HepG2 (cell line): ENCODE measurements around the gene PTPN5. TPM values are rescaled to one million over a fixed set of nuclear protein-coding genes. Genes with fewer than 3 reads are reported as not detected.

Source experiments
- ATAC-seq: fragments of 200-7000 bp; cut with Tn5 transposase; 3 replicates; pipeline ENCODE4 v1.9.1; 2020; ENCODE audit warnings: mild to moderate bottlenecking, moderate library complexity
- BruUV-seq: library from RNA; stranded (reverse); fragments of 400-500 nt; replicated peaks from 2 replicates; lab custom pipeline; 2021; lab: Mats Ljungman, UMichigan
- CTCF ChIA-PET: fragments of 300-600 bp; formaldehyde crosslinking; extraction: SDS; loops from one replicate; lab custom pipeline; 2021; ENCODE audit warnings: low total read pairs, inconsistent platforms, low intra/inter-chr PET ratio; lab: Yijun Ruan, JAX
- POLR2A ChIA-PET: fragments of 350-600 bp; sonication (Branson Sonifier 250); formaldehyde crosslinking; loops from one replicate; lab custom pipeline; 2020; ENCODE audit warnings: antibody characterized with exemption, inconsistent platforms; lab: Yijun Ruan, JAX
- DNase-seq: peaks from one replicate; pipeline ENCODE4 v3.0.0-alpha.2; 2015; ENCODE audit warnings: low spot score
- FAIRE-seq: peaks from 3 replicates; lab custom pipeline; 2011; peaks lifted over from hg19 to GRCh38; lab: Jason Lieb, UNC
- H2AFZ ChIP-seq: one replicate; pipeline ENCODE4 v1.6.1; 2011; ENCODE audit warnings: low read length, inconsistent platforms
- H3K27ac ChIP-seq: fragments of 300-600 bp; 3 replicates; pipeline ENCODE4 v1.8.0; 2011; ENCODE audit warnings: mixed run types, mild to moderate bottlenecking, mixed read lengths, low read length, inconsistent platforms; ENCODE audit not compliant: insufficient read depth; ENCODE audit errors: extremely low read length
- H3K27me3 ChIP-seq, 2 experiments: fragments of 200-600 bp in 1 of 2; 2 replicates in 1 of 2; 3 replicates in 1 of 2; pipeline versions ENCODE4 v1.6.0 to v1.8.0; 2011; ENCODE audit warnings: low read length in 2 of 2, mild to moderate bottlenecking in 2 of 2, moderate library complexity in 2 of 2, inconsistent platforms in 1 of 2; ENCODE audit not compliant: insufficient read depth in 2 of 2, control insufficient read depth in 1 of 2
- H3K36me3 ChIP-seq, 2 experiments: fragments of 200-600 bp in 1 of 2; replicated peaks in 1 of 2; 2 replicates in 1 of 2; 3 replicates in 1 of 2; pipeline versions ENCODE4 v1.5.1 to v1.8.0; 2011; ENCODE audit warnings: low read length in 2 of 2, inconsistent platforms in 1 of 2; ENCODE audit not compliant: insufficient read depth in 2 of 2, control insufficient read depth in 1 of 2
- H3K4me1 ChIP-seq: 2 replicates; pipeline ENCODE4 v1.5.1; 2012; ENCODE audit warnings: low read length, inconsistent platforms; ENCODE audit not compliant: insufficient read depth
- H3K4me2 ChIP-seq: 2 replicates; pipeline ENCODE4 v1.6.0; 2011; ENCODE audit warnings: low read depth, low read length, inconsistent platforms
- H3K4me3 ChIP-seq, 3 experiments: fragments of 200-600 bp in 1 of 3; sonication (generic), shearing (Covaris generic) in 1 of 3; replicated peaks in 1 of 3; 2 replicates each; pipeline ENCODE4 v1.5.1; 2011 to 2016; ENCODE audit warnings: low read length in 3 of 3, inconsistent platforms in 2 of 3, low read depth in 2 of 3, mild to moderate bottlenecking in 2 of 3, control low read depth in 1 of 3, mixed read lengths in 1 of 3; ENCODE audit not compliant: insufficient read depth in 1 of 3
- H3K79me2 ChIP-seq: one replicate; pipeline ENCODE4 v1.6.1; 2011; ENCODE audit warnings: low read length, inconsistent platforms; ENCODE audit not compliant: insufficient read depth
- H3K9ac ChIP-seq: 2 replicates; pipeline ENCODE4 v1.6.0; 2011; ENCODE audit warnings: mild to moderate bottlenecking, low read depth, low read length, inconsistent platforms; ENCODE audit not compliant: insufficient read depth
- H3K9me3 ChIP-seq: 2 replicates; pipeline ENCODE4 v1.5.1; 2012; ENCODE audit warnings: mild to moderate bottlenecking, low read length
- H4K20me1 ChIP-seq: 2 replicates; pipeline ENCODE4 v1.6.0; 2011; ENCODE audit warnings: inconsistent platforms, mild to moderate bottlenecking, low read length, moderate library complexity; ENCODE audit not compliant: insufficient read depth
- BRD4 ChIP-seq: sonication (generic); formaldehyde crosslinking; IDR thresholded peaks from 2 replicates; pipeline ENCODE4 v1.4.0; 2020; ENCODE audit warnings: missing genetic modification reagents
- ETV5 ChIP-seq: IDR thresholded peaks from 2 replicates; pipeline ENCODE4 v1.6.1; 2018; ENCODE audit warnings: missing biosample characterization, missing genetic modification reagents, inconsistent platforms, borderline replicate concordance
- HNRNPL ChIP-seq: fragments of 200-400 bp; formaldehyde crosslinking; IDR thresholded peaks from 2 replicates; pipeline ENCODE4 v1.6.1; 2017; ENCODE audit warnings: mild to moderate bottlenecking, low read depth, low read length
- NFKB2 ChIP-seq: sonication (generic); formaldehyde crosslinking; IDR thresholded peaks from 2 replicates; pipeline ENCODE4 v1.4.0; 2020; ENCODE audit warnings: missing genetic modification reagents, borderline replicate concordance
- NR0B2 ChIP-seq: sonication (generic); formaldehyde crosslinking; IDR thresholded peaks from 2 replicates; pipeline ENCODE4 v1.4.0; 2020; ENCODE audit warnings: mild to moderate bottlenecking, missing genetic modification reagents
- NRL ChIP-seq: sonication (generic); formaldehyde crosslinking; IDR thresholded peaks from 2 replicates; pipeline ENCODE4 v1.5.0; 2020; ENCODE audit warnings: missing genetic modification reagents, mild to moderate bottlenecking, moderate library complexity, borderline replicate concordance
- POLR2AphosphoS5 ChIP-seq: IDR thresholded peaks from 2 replicates; pipeline ENCODE4 v1.6.1; 2012; ENCODE audit warnings: low read depth, low read length
- ZIK1 ChIP-seq: sonication (generic); formaldehyde crosslinking; IDR thresholded peaks from 2 replicates; pipeline ENCODE4 v1.5.0; 2020; ENCODE audit warnings: mild to moderate bottlenecking, low read depth, missing genetic modification reagents, borderline replicate concordance
- ZNF317 ChIP-seq: sonication (generic); formaldehyde crosslinking; IDR thresholded peaks from 2 replicates; pipeline ENCODE4 v1.5.0; 2020; ENCODE audit warnings: mild to moderate bottlenecking, missing genetic modification reagents
- ZNF430 ChIP-seq: sonication (generic); formaldehyde crosslinking; IDR thresholded peaks from 2 replicates; pipeline ENCODE4 v1.9.0; 2021; ENCODE audit warnings: mild to moderate bottlenecking, missing genetic modification reagents
- ZNF562 ChIP-seq: sonication (generic); formaldehyde crosslinking; IDR thresholded peaks from 2 replicates; pipeline ENCODE4 v1.8.0; 2022; ENCODE audit warnings: missing genetic modification reagents, borderline replicate concordance
- ZNF572 ChIP-seq: sonication (generic); formaldehyde crosslinking; IDR thresholded peaks from 2 replicates; pipeline ENCODE4 v1.5.1; 2020; ENCODE audit warnings: mild to moderate bottlenecking, missing genetic modification reagents
- ZNF616 ChIP-seq: sonication (generic); formaldehyde crosslinking; IDR thresholded peaks from 2 replicates; pipeline ENCODE4 v1.5.0; 2020; ENCODE audit warnings: low read depth, mild to moderate bottlenecking, missing genetic modification reagents
- ZNF773 ChIP-seq: sonication (generic); formaldehyde crosslinking; IDR thresholded peaks from 2 replicates; pipeline ENCODE4 v1.4.0; 2020; ENCODE audit warnings: missing genetic modification reagents, borderline replicate concordance
- WGBS: methylation state at CpG from one replicate; pipeline ENCODE4 v1.1.6; 2017; ENCODE audit warnings: low lambda C conversion rate; 5-methylcytosine and 5-hydroxymethylcytosine counted together
- in situ Hi-C: cut with HindIII; loops from 2 replicates; pipeline ENCODE4 v1.10.0; 2017; ENCODE audit warnings: low pct_unique_long_range_greater_than_20kb; ENCODE audit not compliant: extremely low pct_ligation_motif_present
- intact Hi-C: fragments of 100-400 bp; cut with micrococcal nuclease; formaldehyde crosslinking; loops from one replicate; pipeline ENCODE4 v1.10.0; 2022; ENCODE audit not compliant: unreplicated experiment
- polyA plus RNA-seq, 8 experiments: library from polyadenylated mRNA; depleted of rRNA in 3 of 8; stranded (reverse) in 7 of 8; unstranded in 1 of 8; fragments of >200 nt; fragmentation: Illumina TruSeq in 4 of 8; extraction: Trizol in 4 of 8; gene quantifications; 2 replicates each; pipeline versions ENCODE4 v1.2.1 to v1.2.3, GENCODE V29; 2011 to 2016; ENCODE audit warnings: low read depth in 4 of 8, missing spikeins in 1 of 8, mixed read lengths in 1 of 8; ENCODE audit not compliant: insufficient read depth in 1 of 8
- total RNA-seq, 5 experiments: library from RNA; depleted of rRNA; stranded (reverse); fragments of >200 nt; fragmentation: Illumina TruSeq; extraction: Trizol; gene quantifications; 2 replicates each; pipeline ENCODE4 v1.2.3, GENCODE V29; 2016; ENCODE audit warnings: low read depth in 1 of 5

PTPN5 gene
- total and polyA plus RNA-seq, 2 of the 13 experiments (the other 11 are each of a cell fraction or from before 2014, with no cell fraction given): not detected

DNA sequence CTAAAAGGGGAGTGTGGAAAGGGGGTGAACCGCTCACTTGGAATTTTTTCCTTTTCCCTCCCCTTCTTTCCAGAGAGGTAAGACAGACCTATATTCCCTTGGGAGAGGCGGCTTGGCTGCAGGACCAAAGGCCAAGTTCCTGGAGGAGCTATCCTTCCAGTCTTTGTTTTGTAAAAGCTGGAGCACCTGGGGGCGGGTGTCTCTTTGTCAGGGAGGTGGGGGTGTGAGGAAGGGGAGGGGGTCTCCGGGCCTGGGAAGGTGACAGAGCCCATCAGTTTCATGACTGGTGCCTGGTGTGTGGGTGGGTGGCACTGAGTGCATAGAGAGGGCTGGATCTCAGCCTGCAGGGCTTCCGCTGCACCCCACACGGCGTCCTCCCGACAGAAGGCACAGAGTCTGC is 18.5 kb downstream of the PTPN5 start:
- in situ Hi-C loops: no loop called here
- DNase-seq: no peak
- no TSS peak for BruUV-seq
- FAIRE-seq: no peak
- TF ChIP-seq ZNF572 (CRISPR knock-in tag): no peak
- TF ChIP-seq ZNF616: no peak
- TF ChIP-seq NR0B2 (CRISPR knock-in tag): no peak
- TF ChIP-seq HNRNPL: no peak
- no peak for TF ChIP-seq ETV5 (CRISPR knock-in tag)
- TF ChIP-seq ZNF430 (CRISPR knock-in tag): no peak
- TF ChIP-seq NRL: no peak
- no peak for TF ChIP-seq POLR2AphosphoS5
- TF ChIP-seq NFKB2 (CRISPR knock-in tag): no peak
- TF ChIP-seq ZNF773 (CRISPR knock-in tag): no peak
- no peak for TF ChIP-seq ZNF562 (CRISPR knock-in tag)
- no peak for TF ChIP-seq ZIK1 (CRISPR knock-in tag)
- no peak for TF ChIP-seq BRD4
- no peak for TF ChIP-seq ZNF317 (CRISPR knock-in tag)
- H2AFZ ChIP-seq: no peak overlapping the region
- H3K27ac ChIP-seq: no peak overlapping the region
- ATAC-seq: no peak
- ChIA-PET CTCF (no interaction called here), POLR2A (no interaction called here)
- peaks cover 11% of the 10 kb centered on the region for H3K4me1 ChIP-seq
- H3K36me3 ChIP-seq: no peaks in the 10 kb centered on the region
- H4K20me1 ChIP-seq: no peaks in the 10 kb centered on the region
- 3% methylated on average over 4 of the region's 8 CpGs for WGBS
- H3K9me3 ChIP-seq: no peaks in the 10 kb centered on the region
- intact Hi-C loops: no loop called here
- H3K27me3 ChIP-seq: peaks cover 5 to 27% of the 10 kb centered on the region in 2 experiments; a peak in 3 of 5 replicates
- no peak overlapping the region for H3K9ac ChIP-seq
- H3K4me3 ChIP-seq: no peak overlapping the region
- H3K4me2 ChIP-seq: no peak overlapping the region
- H3K79me2 ChIP-seq: no peaks in the 10 kb centered on the region
